HG02610 (cell line): ENCODE data around the gene GLTPD2.
A peak's percentile ranks its signal among the peaks of the same experiment; 100 is the strongest.

Experiments used
- ATAC-seq: cut with Tn5 transposase; IDR thresholded peaks from one replicate; pipeline ENCODE4 v1.9.1; 2021; ENCODE audit warnings: mild to moderate bottlenecking, moderate library complexity; ENCODE audit not compliant: unreplicated experiment

The GLTPD2 gene

DNA sequence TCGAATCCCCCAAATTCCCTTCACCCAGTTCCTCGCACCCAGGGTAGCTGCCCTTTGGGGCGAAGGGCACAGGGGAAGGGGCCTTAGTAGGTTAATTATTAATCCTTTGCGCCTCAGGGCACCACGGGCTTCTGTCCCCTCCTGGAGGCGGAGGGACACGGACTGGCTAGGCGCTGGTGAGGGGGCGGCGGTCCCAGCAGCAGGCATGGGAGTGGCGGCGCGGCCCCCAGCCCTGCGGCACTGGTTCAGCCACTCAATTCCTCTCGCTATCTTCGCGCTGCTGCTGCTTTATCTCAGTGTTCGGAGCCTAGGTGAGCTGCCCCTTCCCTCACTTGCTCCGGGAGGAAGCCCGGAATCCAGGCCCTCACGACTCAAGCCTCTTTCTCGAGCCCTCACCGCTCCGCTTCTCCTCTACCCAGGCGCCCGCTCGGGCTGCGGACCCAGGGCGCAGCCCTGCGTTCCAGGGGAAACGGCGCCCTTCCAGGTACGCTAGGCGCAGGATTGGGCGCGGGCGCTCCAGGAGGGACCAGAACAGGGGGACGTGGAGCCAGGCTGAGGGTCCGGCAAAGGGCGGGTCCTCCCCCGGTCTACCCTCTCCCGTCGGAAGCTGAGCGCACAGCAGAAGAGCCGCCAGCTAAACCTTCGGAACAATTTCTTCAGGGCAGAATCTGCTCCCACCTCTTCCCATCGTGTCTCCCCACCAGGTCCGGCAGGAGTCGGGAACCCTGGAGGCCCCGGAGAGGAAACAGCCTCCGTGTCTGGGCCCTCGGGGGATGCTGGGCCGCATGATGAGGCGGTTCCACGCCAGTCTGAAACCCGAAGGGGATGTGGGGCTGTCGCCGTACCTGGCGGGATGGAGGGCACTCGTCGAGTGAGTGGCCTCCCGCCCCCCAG is at the start of gene GLTPD2:
Gene GLTPD2 (plus strand): TSS at position 158 of the 894 bp plus-strand sequence. CDS start 48 bp downstream, at position 206.
- peak; percentile 13 for ATAC-seq

DNA sequence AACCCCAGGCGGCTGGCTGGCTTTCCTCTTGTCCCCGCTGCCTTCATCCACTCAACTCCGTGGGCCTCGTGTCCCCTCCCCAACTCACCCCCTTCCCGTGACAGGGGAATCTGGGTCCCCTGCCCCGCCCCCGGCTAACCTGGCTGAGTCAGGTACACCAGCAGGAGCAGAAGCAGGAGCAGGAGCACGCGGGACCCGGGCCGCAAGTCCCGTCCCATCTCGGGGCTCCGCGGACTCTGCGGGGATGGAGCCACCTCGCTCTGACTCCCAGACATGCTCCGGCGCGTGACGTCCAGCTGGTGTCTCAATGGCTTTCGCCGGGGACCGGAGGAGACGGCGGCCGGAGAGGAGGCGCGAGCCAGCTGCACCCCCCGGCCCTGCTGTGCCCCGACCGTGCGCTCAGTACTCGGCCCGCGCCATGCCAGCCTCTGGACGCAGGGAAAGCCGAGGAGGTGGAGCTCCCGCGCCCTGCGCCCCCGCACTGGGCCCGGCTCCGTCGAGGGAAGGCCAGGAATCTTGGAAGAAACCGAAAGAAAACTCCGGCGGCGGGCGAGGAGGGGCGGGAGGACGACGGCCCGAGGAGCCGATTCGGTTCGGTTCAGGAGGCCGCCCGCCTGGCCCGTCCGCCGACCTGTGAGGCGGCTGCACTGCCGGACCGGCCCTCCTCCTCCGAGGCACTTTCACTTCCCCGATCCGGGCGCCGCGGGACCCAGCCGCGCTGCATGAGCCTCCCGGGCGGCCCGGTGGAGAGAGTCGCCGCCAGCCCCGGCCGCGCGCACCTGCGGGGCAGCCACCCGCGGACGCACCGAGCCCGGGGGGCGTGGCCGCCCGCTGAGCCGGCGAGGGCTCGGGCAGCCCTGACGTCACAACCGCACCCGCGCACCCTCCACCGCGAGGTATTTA is 49.4 kb upstream of the GLTPD2 start, which contains the start of the genes CXCL16 and ZMYND15:
Gene CXCL16 (minus strand): TSS at position 807 of the 903 bp plus-strand sequence. CDS start 589 bp downstream, at position 218.
Gene ZMYND15 (plus strand): TSS at position 712 of the 903 bp plus-strand sequence. CDS start 716 bp downstream, outside the sequence.
- ATAC-seq = peak; percentile 49

DNA sequence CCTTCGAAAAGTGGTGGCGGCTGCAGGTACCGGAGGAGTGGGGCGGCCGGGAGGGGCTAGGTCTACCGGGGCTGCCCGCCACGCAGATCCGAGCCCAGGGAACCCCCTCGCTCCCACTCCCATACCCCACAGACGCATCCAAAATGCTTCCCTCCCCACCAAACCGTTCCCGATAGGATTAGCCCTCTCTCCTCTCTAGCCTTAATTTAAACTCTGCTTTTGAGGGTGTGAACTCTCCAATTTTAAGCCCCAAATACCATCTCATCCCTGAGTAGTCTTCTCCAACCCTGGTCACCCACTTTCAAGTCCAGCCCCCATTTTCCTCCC is 48.8 kb upstream of the GLTPD2 start:
- ATAC-seq = no peak

DNA sequence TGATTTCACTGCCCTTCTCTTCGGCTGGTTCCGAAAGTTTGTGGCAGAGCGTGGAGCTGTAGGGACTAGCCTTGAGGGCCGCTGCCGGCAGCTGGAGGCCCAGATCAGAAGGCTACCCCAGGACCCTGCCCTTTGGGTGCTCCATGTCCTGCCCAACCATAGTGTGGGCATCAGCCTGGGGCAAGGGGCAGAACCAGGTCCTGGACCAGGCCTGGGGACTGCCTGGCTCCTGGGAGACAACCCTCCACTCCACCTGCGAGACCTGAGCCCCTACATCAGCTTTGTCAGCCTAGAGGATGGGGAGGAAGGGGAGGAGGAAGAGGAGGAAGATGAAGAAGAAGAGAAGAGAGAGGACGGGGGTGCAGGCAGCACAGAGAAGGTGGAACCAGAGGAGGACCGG is 48.2 kb upstream of the GLTPD2 start:
- no peak for ATAC-seq

DNA sequence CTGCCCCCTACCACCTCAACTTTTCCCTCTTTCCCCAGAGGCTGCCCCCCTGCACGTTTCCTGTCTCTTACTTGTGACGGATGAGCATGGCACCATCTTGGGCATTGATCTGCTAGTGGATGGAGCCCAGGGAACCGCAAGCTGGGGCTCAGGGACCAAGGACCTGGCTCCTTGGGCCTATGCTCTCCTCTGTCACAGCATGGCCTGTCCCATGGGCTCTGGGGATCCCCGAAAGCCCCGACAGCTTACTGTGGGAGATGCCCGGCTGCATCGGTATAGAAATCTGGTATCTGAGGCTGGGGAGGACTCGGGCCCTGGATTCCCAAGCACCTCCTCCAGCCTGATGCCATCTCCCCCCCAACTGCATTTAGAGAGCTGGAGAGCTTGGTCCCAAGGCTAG is 47.2 kb upstream of the GLTPD2 start:
- ATAC-seq = no peak

GRCh38 chr17:4742133-4742532 is 46.6 kb upstream of the GLTPD2 start:
- ATAC-seq = no peak

- no peak for ATAC-seq
These were observed 46.1 kb upstream of the GLTPD2 start for GRCh38 chr17:4742629-4743028.

- no peak for ATAC-seq
These were observed 45.5 kb upstream of the GLTPD2 start for GRCh38 chr17:4743216-4743615.

DNA sequence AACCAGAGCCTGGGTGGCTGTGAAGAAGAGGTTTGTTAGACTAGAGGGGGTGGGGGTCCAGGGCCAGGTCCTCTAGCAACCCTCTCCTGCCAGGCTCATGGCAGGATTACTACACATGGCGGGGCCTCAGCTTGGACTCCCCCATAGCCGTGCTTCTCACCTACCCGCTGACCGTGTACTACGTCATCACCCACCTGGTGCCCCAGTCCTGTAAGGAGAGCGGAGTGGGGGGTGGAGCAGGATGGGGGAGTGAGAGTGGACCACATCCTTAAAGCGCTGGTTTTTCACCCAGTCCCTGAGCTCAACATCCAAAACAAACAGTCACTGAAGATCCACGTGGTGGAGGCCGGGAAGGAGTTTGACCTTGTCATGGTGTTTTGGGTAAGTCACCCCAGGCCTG is 44.9 kb upstream of the GLTPD2 start:
- ATAC-seq = no peak

DNA sequence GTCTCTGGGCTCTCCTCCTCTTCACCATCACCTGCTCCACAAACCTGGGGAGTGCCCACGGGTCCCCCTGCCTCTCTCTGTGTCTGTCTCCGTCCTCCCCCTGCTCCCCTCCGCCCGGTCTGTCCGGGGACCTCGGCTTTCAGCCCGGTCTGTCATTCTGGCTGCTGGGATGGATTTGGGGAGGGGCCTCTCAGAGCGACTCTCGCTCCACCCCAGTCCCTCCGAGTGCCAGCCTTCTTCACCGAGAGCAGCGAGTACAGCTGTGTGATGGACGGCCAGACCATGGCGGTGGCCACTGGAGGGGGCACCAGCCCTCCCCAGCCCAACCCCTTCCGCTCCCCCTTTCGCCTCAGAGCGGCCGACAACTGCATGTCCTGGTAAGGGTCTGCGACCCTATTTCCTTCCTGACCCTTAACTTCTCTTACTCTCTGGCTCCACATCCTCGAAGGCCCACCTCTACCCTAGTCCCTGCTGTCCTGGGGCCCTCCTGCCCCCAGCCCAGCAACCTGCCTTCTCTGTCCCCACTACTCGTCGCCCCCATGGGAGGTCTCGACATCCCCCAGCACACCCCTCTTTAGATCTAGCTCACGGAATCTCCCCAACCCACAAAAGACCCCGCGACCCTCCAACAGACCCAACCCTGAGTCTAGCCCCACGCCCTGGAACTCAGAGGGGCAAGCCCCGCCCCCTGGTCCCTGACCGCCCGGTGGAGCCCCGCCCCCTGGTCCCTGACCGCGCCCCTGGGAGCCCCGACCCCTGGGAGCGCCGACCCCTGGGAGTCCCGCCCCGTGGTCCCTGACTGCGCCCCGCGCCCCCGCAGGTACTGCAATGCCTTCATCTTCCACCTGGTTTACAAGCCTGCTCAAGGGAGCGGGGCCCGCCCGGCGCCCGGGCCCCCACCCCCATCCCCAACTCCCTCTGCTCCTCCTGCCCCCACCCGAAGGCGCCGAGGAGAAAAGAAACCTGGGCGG is 43.5 kb upstream of the GLTPD2 start:
- ATAC-seq = no peak

DNA sequence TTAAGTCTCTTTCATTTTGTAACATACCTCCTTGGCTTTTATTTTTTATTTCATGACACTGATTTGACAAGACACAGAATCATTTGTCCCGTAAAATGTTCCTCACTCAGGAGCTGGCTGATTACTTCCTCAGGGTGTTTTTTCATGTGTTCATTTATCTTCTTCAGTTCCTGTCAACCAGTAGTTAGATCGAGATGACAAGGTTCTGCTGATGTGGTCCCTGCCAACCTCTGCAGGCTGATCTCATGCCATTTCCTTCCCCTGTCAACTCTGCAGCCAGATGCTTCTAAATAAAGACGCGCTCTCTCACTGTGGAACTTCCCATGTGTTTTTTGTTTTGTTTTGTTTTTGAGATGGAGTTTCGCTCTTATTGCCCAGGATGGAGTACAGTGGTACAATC is 40.9 kb upstream of the GLTPD2 start:
- no peak for ATAC-seq

GRCh38 chr17:4748686-4749085 is 40.1 kb upstream of the GLTPD2 start:
- no peak for ATAC-seq

- ATAC-seq = no peak
These were observed 38.2 kb upstream of the GLTPD2 start for GRCh38 chr17:4750606-4751005.

DNA sequence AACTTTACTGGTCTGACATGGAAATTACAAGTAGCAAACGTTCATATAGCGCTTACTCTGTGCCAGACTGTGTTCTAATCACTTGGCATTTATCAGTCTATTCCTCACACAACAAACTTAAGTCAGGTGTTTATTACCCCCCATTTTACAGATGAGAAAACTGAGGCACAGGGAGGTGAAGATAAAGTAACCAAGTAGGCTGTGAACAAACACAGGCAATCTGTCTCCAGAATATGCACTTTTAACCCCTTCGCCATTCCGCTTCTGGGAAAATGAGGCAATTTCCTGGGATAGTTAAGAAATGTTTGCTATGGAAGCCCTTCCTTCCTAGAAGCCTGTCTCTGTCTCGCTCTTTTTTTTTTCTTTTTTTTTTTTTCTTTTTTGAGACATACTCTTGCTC is 36.8 kb upstream of the GLTPD2 start:
- no peak for ATAC-seq

- ATAC-seq = no peak
These were observed 35.4 kb upstream of the GLTPD2 start for GRCh38 chr17:4753392-4753791.

DNA sequence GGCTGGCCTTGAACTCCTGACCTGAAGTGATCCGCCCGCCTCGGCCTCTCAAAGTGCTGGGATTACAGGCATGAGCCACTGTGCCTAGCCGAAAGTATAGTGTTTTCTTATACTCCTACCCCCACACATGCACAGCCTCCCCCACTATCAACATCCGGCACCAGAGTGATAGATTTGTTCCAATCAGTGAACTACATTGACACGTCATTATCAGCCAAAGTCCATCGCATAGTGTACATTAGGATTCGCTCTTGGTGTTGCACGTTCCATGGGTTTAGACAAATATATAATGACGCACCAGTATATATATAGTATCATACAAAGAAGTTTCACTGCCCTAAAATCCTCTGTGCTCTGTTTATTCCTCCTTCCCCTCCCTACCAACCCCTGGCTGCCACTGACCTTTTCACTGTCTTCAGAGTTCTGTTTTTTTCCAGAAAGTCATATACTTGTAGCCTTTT is 29.0 kb upstream of the GLTPD2 start:
- ATAC-seq = no peak

GRCh38 chr17:4764595-4764994 is 24.2 kb upstream of the GLTPD2 start:
- no peak for ATAC-seq

GRCh38 chr17:4766201-4766600 is 22.6 kb upstream of the GLTPD2 start:
- ATAC-seq = no peak

- no peak for ATAC-seq
These were observed 22.0 kb upstream of the GLTPD2 start for GRCh38 chr17:4766723-4767122.

DNA sequence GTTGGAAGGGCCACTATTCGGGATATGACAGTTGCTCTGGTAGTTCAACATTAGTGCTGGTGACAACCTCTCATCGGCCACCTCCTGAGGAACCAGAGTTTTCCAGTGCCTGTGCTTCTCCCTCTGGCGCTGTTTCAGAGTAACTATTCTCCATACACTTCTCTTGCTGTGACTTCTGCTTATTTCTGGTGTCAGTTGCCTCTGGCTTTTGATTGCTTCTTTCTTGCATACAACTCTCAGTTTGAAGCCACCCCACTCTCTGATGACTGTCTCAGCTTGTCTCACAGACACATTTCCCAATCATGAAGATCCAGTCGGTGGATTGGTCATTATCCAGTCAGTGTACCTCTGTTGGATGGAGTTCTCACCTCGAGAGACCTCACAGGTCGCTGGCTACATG is 20.5 kb upstream of the GLTPD2 start:
- no peak for ATAC-seq
